SK-N-SH (cell line): ENCODE measurements around the gene SNX27. TPM values are rescaled to one million over a fixed set of nuclear protein-coding genes. Genes with fewer than 3 reads are reported as not detected.

Experiments used
- CTCF ChIA-PET: fragments of 300-600, 350-600 bp; formaldehyde crosslinking; extraction: SDS; loops from one replicate; lab custom pipeline; 2021; lab: Yijun Ruan, JAX
- POLR2A ChIA-PET: fragments of 350-600 bp; sonication (Branson Sonifier 250); formaldehyde crosslinking; extraction: SDS; loops from one replicate; lab custom pipeline; 2020; ENCODE audit warnings: antibody characterized with exemption, inconsistent platforms; lab: Yijun Ruan, JAX
- DNase-seq: peaks from one replicate; pipeline ENCODE4 v3.0.0; 2012
- H2AFZ ChIP-seq: fragments of 200-600 bp; sonication (generic); 2 replicates; pipeline ENCODE4 v1.8.1; 2016; ENCODE audit warnings: antibody characterized with exemption, mild to moderate bottlenecking, low read depth
- H3F3A ChIP-seq: fragments of 200-600 bp; sonication (generic); replicated peaks from 2 replicates; pipeline ENCODE3; 2016; ENCODE audit warnings: antibody characterized with exemption, mild to moderate bottlenecking; ENCODE audit not compliant: insufficient read depth
- H3K27ac ChIP-seq, 2 experiments: fragments of 200-500 bp in 1 of 2; fragments of 200-600 bp in 1 of 2; sonication (Bioruptor generic) in 1 of 2; sonication (generic), shearing (Covaris generic) in 1 of 2; 2 replicates each; pipeline versions ENCODE4 v1.5.1 to v1.6.1; 2014 to 2016; ENCODE audit warnings: low read depth in 2 of 2, inconsistent platforms in 1 of 2, low read length in 1 of 2, mild to moderate bottlenecking in 1 of 2, mixed read lengths in 1 of 2
- H3K27me3 ChIP-seq: fragments of 200-600 bp; sonication (generic), shearing (Covaris generic); 2 replicates; pipeline ENCODE4 v1.6.1; 2016; ENCODE audit warnings: mixed run types; ENCODE audit not compliant: insufficient read depth
- H3K36me3 ChIP-seq, 2 experiments: fragments of 200-500 bp in 1 of 2; fragments of 200-600 bp in 1 of 2; sonication (Bioruptor generic) in 1 of 2; sonication (generic) in 1 of 2; replicated peaks in 1 of 2; 2 replicates each; pipeline versions ENCODE3 to v1.5.1; 2014 to 2016; ENCODE audit warnings: low read length in 1 of 2, mild to moderate bottlenecking in 1 of 2; ENCODE audit not compliant: insufficient read depth in 2 of 2, control insufficient read depth in 1 of 2
- H3K4me1 ChIP-seq, 2 experiments: fragments of 200-500 bp in 1 of 2; fragments of 200-600 bp in 1 of 2; sonication (Bioruptor generic) in 1 of 2; sonication (generic), shearing (Covaris generic) in 1 of 2; 2 replicates each; pipeline versions ENCODE4 v1.5.1 to v1.6.1; 2014 to 2016; ENCODE audit warnings: low read depth in 1 of 2, low read length in 1 of 2, mixed run types in 1 of 2; ENCODE audit not compliant: insufficient read depth in 2 of 2, control insufficient read depth in 1 of 2
- H3K4me2 ChIP-seq: fragments of 200-600 bp; sonication (generic), shearing (Covaris generic); 2 replicates; pipeline ENCODE4 v1.6.1; 2017; ENCODE audit warnings: mixed run types
- H3K4me3 ChIP-seq, 2 experiments: fragments of 200-500 bp in 1 of 2; fragments of 200-600 bp in 1 of 2; sonication (Bioruptor generic) in 1 of 2; sonication (generic), shearing (Covaris generic) in 1 of 2; 2 replicates each; pipeline versions ENCODE4 v1.5.1 to v1.8.1; 2014 to 2016; ENCODE audit warnings: low read depth in 2 of 2, inconsistent platforms in 1 of 2, low read length in 1 of 2, mild to moderate bottlenecking in 1 of 2, mixed read lengths in 1 of 2, moderate library complexity in 1 of 2
- H3K79me2 ChIP-seq: fragments of 200-600 bp; sonication (generic); 2 replicates; pipeline ENCODE4 v1.8.1; 2017; ENCODE audit warnings: mild to moderate bottlenecking; ENCODE audit not compliant: insufficient read depth
- H3K9ac ChIP-seq: fragments of 200-600 bp; sonication (generic); 2 replicates; pipeline ENCODE4 v1.6.1; 2017; ENCODE audit warnings: mixed run types
- H3K9me2 ChIP-seq: fragments of 200-600 bp; sonication (generic); 2 replicates; pipeline ENCODE4 v1.6.1; 2017; ENCODE audit warnings: mixed run types
- H3K9me3 ChIP-seq: fragments of 200-600 bp; sonication (generic); 2 replicates; pipeline ENCODE4 v1.6.1; 2017; ENCODE audit warnings: mixed run types, mild to moderate bottlenecking, moderate library complexity
- H4K20me1 ChIP-seq: fragments of 200-600 bp; sonication (generic); 2 replicates; pipeline ENCODE4 v1.6.1; 2017; ENCODE audit warnings: mild to moderate bottlenecking, mixed run types; ENCODE audit not compliant: insufficient read depth
- CHD2 ChIP-seq: fragments of 150-350 bp; IDR thresholded peaks from 2 replicates; pipeline ENCODE4 v1.6.1; 2018; ENCODE audit warnings: low read length; ENCODE audit not compliant: partially characterized antibody
- EP300 ChIP-seq, 2 experiments: IDR thresholded peaks; 2 replicates each; pipeline versions ENCODE4 v1.4.0 to v1.6.1; 2012; ENCODE audit warnings: borderline replicate concordance in 1 of 2, low read depth in 1 of 2, low read length in 1 of 2
- FOXM1 ChIP-seq: IDR thresholded peaks from 2 replicates; pipeline ENCODE4 v1.4.0; 2012; ENCODE audit warnings: low read depth, mild to moderate bottlenecking
- GABPA ChIP-seq: IDR thresholded peaks from 2 replicates; pipeline ENCODE4 v1.4.0; 2012; ENCODE audit warnings: low read depth, mild to moderate bottlenecking
- GATA2 ChIP-seq: sonication (generic); formaldehyde crosslinking; IDR thresholded peaks from 2 replicates; pipeline ENCODE4 v1.5.0; 2020; ENCODE audit warnings: mild to moderate bottlenecking, missing genetic modification reagents
- IRF3 ChIP-seq: fragments of 150-350 bp; IDR thresholded peaks from 2 replicates; pipeline ENCODE4 v1.6.1; 2016; ENCODE audit warnings: mild to moderate bottlenecking, low read depth, low read length
- JUND ChIP-seq: IDR thresholded peaks from 2 replicates; pipeline ENCODE4 v1.4.0; 2012
- MAX ChIP-seq: IDR thresholded peaks from 2 replicates; pipeline ENCODE4 v1.4.0; 2012; ENCODE audit warnings: low read depth
- MXI1 ChIP-seq: IDR thresholded peaks from 2 replicates; pipeline ENCODE4 v1.6.1; 2012; ENCODE audit warnings: mild to moderate bottlenecking, low read depth, low read length, improper control_type of control experiment
- RAD21 ChIP-seq: IDR thresholded peaks from 2 replicates; pipeline ENCODE4 v1.6.1; 2012; ENCODE audit warnings: mild to moderate bottlenecking, low read length
- RCOR1 ChIP-seq: fragments of 150-350 bp; IDR thresholded peaks from 2 replicates; pipeline ENCODE4 v1.6.1; 2017; ENCODE audit warnings: antibody characterized with exemption, low read length
- REST ChIP-seq: IDR thresholded peaks from 2 replicates; pipeline ENCODE4 v1.6.1; 2012; ENCODE audit warnings: mild to moderate bottlenecking, low read depth, low read length, moderate library complexity
- RFX5 ChIP-seq: IDR thresholded peaks from 2 replicates; pipeline ENCODE4 v1.6.1; 2012; ENCODE audit warnings: mild to moderate bottlenecking, improper control_type of control experiment, low read length
- TCF12 ChIP-seq: IDR thresholded peaks from 2 replicates; pipeline ENCODE4 v1.4.0; 2012
- TEAD4 ChIP-seq: IDR thresholded peaks from 2 replicates; pipeline ENCODE4 v1.4.0; 2012; ENCODE audit warnings: mild to moderate bottlenecking, borderline replicate concordance; ENCODE audit not compliant: insufficient read depth
- USF1 ChIP-seq: IDR thresholded peaks from 2 replicates; pipeline ENCODE4 v1.4.0; 2012; ENCODE audit warnings: low read depth, borderline replicate concordance
- YY1 ChIP-seq: IDR thresholded peaks from 2 replicates; pipeline ENCODE4 v1.4.0; 2012; ENCODE audit warnings: low read depth, mild to moderate bottlenecking
- WGBS: methylation state at CpG from one replicate; pipeline ENCODE4 v1.1.6; 2017; ENCODE audit warnings: low lambda C conversion rate; 5-methylcytosine and 5-hydroxymethylcytosine counted together
- polyA plus RNA-seq, 3 experiments: library from polyadenylated mRNA; depleted of rRNA; stranded (reverse); fragments of >200 nt; gene quantifications; 2 replicates each; pipeline ENCODE4 v1.2.3, GENCODE V29; 2012

SNX27 gene
- polyA plus RNA-seq, 1 of the 3 experiments (the other 2 are of a cell fraction), result 10.8 TPM

GRCh38 chr1:151563376-151563775 lies 48.5 kb upstream of the SNX27 start:
- Histone ChIP-seq H3F3A (no peaks in the 10 kb centered on the region), H3K9me3 (no peaks in the 10 kb centered on the region), H2AFZ (no peak overlapping the region), H3K9me2 (no peaks in the 10 kb centered on the region), H3K27me3 (no peaks in the 10 kb centered on the region), H3K27ac (no peak overlapping the region), H3K4me3 (no peak overlapping the region), H4K20me1 (peaks cover 4% of the 10 kb centered on the region; the same call in 1 of the 2 replicates), H3K79me2 (peaks cover 50% of the 10 kb centered on the region), H3K36me3 (peaks cover 35 to 37% of the 10 kb centered on the region in 2 experiments), H3K4me2 (no peak overlapping the region), H3K4me1 (peaks cover 0 to 16% of the 10 kb centered on the region in 2 experiments; a peak in 2 of 4 replicates), H3K9ac (no peak overlapping the region)
- no peak for TF ChIP-seq GABPA
- no peak for TF ChIP-seq CHD2
- no peak for TF ChIP-seq MXI1
- TF ChIP-seq IRF3, result no peak
- TF ChIP-seq YY1, result no peak
- no peak for TF ChIP-seq TEAD4
- TF ChIP-seq EP300 (IDR thresholded peaks at IDR 0.05; ENCODE audit: borderline replicate concordance in 1 of 2, low read depth in 1 of 2, low read length in 1 of 2), result no peak
- no peak for TF ChIP-seq JUND
- TF ChIP-seq GATA2 (CRISPR knock-in tag), result no peak
- TF ChIP-seq REST, result no peak
- no peak for TF ChIP-seq RCOR1
- TF ChIP-seq MAX, result no peak
- no peak for TF ChIP-seq RAD21
- no peak for TF ChIP-seq FOXM1
- no peak for TF ChIP-seq TCF12
- no peak for TF ChIP-seq RFX5
- no peak for TF ChIP-seq USF1
- CTCF ChIA-PET, result interaction anchor here (1.3 kb wide), 1 partner anchor 22 kb away, joined by 5 read pairs; no protein-coding TSS in a partner anchor
- DNase-seq, result no peak
- 58% methylated on average over 2 of the region's 2 CpGs for WGBS
- POLR2A ChIA-PET, result no interaction called here
